Left lung (tissue), 10 donors: ENCODE results near the gene PLPP3. TPM values are rescaled to one million over a fixed set of nuclear protein-coding genes. Genes with fewer than 3 reads are reported as not detected.
A peak's percentile ranks its signal among the peaks of the same experiment; 100 is the strongest.

ENCODE experiments used
- ATAC-seq: fragments of 200-7000 bp; cut with Tn5 transposase; one replicate; pipeline ENCODE4 v1.9.1; 2020; ENCODE audit warnings: moderate library complexity
- DNase-seq, 4 donors: peaks; one replicate each; pipeline ENCODE4 v3.0.0-alpha.2; 2013 to 2020
- H3K27ac ChIP-seq, 2 donors: fragments of 200-600 bp; sonication (generic) in 1 of 2; one replicate each; pipeline versions ENCODE4 v1.5.0 to v1.8.0; 2020 to 2021
- H3K27me3 ChIP-seq, 2 donors: fragments of 200-600 bp; sonication (generic) in 1 of 2; one replicate each; pipeline versions ENCODE4 v1.5.0 to v1.8.0; 2020 to 2021
- H3K36me3 ChIP-seq, 2 donors: fragments of 200-600 bp; sonication (generic) in 1 of 2; one replicate each; pipeline versions ENCODE4 v1.5.0 to v1.8.0; 2020 to 2021
- H3K4me1 ChIP-seq, 2 donors: fragments of 200-600 bp; one replicate each; pipeline ENCODE4 v1.8.0; 2021
- H3K4me3 ChIP-seq, 2 donors: fragments of 200-600 bp; sonication (generic) in 1 of 2; one replicate each; pipeline versions ENCODE4 v1.5.0 to v1.8.0; 2020 to 2021; ENCODE audit warnings: mild to moderate bottlenecking in 1 of 2
- H3K9me3 ChIP-seq, 2 donors: fragments of 200-600 bp; sonication (generic) in 1 of 2; one replicate each; pipeline versions ENCODE4 v1.5.0 to v1.8.0; 2020 to 2021
- CTCF ChIP-seq, 2 donors: fragments of 200-600 bp; sonication (generic) in 1 of 2; IDR thresholded peaks; one replicate each; pipeline versions ENCODE4 v1.5.0 to v1.8.0; 2021; ENCODE audit warnings: antibody characterized with exemption in 2 of 2
- intact Hi-C, 2 donors: fragments of 100-400 bp; cut with DNase I; formaldehyde crosslinking; loops; one replicate each; pipeline versions ENCODE4 v1.11.2 to v1.14.2; 2022
- polyA plus RNA-seq, 6 donors: library from polyadenylated mRNA; unstranded; fragments of 120-200 nt; gene quantifications; one replicate each; pipeline ENCODE4 v1.2.1, GENCODE V29; 2013; ENCODE audit not compliant: insufficient read length in 6 of 6
- total RNA-seq, 2 donors: library from RNA; stranded (reverse); fragmentation: NEBNext Ultra II Directional; extraction: Animal tissue kit (Norgen Biotek cat#: 25700); gene quantifications; one replicate each; pipeline ENCODE4 v1.2.1, GENCODE V29; 2021
- donor health status: DM: no; HTN: yes; CAD: no.
- donor health status: DM: no; HTN: no; CAD: no.

Gene PLPP3
- total and polyA plus RNA-seq, 8 donors = 44.5 to 145 (median 115) TPM

- DNase-seq (peak in 3 of 4 donors; percentile 37 to 80 (median 63)), ATAC-seq (peak; percentile 46)
- intact Hi-C loops = loop anchor here in 1 of 2 donors (10.0 kb wide), 1 partner anchor 69 kb away; the partner anchor contains the start of gene PLPP3
- Histone ChIP-seq H3K4me3 (no peak overlapping the region), H3K9me3 (no peaks in the 10 kb centered on the region), H3K27me3 (no peaks in the 10 kb centered on the region), H3K36me3 (peaks cover 0 to 78% of the 10 kb centered on the region in 2 donors), H3K4me1 (peaks cover 4 to 80% of the 10 kb centered on the region in 2 donors), H3K27ac (peak overlapping the region; percentile 23 to 79)
- no peak for TF ChIP-seq CTCF (IDR thresholded peaks at IDR 0.05)
These were observed 73.3 kb downstream of the PLPP3 start for GRCh38 chr1:56505792-56506743.

DNA sequence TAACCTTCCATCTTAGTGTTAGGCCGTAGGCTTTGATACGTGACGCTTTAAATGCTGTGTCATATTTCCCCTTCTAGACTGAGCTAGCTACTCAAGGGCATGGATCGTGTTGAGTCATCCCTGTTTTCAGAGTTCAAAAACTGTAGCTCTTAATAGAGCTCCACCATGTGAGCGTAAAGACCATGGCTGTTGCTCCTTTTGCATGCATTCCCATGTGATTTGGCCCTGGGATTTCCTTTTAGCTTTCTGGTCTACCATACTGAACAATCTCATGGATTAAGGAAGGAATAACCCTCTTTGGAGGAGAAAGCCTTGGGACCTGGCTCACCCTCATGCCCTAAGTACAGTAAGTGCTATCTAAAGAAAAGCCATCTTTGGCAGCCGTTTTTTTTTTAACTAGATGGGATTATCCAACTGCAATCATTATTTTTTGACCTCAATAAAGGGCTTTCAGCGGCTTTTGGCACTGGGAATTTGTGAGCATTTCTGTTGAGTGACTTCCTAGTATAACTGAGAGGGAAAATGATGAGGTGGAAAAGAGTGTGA is 76.6 kb downstream of the PLPP3 start:
- Histone ChIP-seq H3K36me3 (peaks cover 0 to 61% of the 10 kb centered on the region in 2 donors), H3K9me3 (no peaks in the 10 kb centered on the region), H3K4me3 (no peak overlapping the region), H3K27me3 (no peaks in the 10 kb centered on the region), H3K27ac (peak overlapping the region in 1 of 2 donors; percentile 49), H3K4me1 (peaks cover 0 to 52% of the 10 kb centered on the region in 2 donors)
- intact Hi-C loops = loop anchor here in 1 of 2 donors (10.0 kb wide), 1 partner anchor 72 kb away; the partner anchor contains the start of gene PLPP3
- no peak for DNase-seq
- ATAC-seq = peak; percentile 55
- TF ChIP-seq CTCF (IDR thresholded peaks at IDR 0.05) = no peak

GRCh38 chr1:56501888-56502287 is 77.5 kb downstream of the PLPP3 start:
- intact Hi-C loops = loop anchor here in 1 of 2 donors (10.0 kb wide), 1 partner anchor 73 kb away; the partner anchor contains the start of gene PLPP3
- no peak for DNase-seq
- Histone ChIP-seq H3K9me3 (no peaks in the 10 kb centered on the region), H3K4me1 (peaks cover under 1 to 52% of the 10 kb centered on the region in 2 donors), H3K27me3 (no peaks in the 10 kb centered on the region), H3K36me3 (peaks cover 0 to 53% of the 10 kb centered on the region in 2 donors), H3K4me3 (no peak overlapping the region), H3K27ac (peak overlapping the region in 1 of 2 donors; percentile 44)
- peak; percentile 15 for ATAC-seq
- no peak for TF ChIP-seq CTCF (IDR thresholded peaks at IDR 0.05)

DNA sequence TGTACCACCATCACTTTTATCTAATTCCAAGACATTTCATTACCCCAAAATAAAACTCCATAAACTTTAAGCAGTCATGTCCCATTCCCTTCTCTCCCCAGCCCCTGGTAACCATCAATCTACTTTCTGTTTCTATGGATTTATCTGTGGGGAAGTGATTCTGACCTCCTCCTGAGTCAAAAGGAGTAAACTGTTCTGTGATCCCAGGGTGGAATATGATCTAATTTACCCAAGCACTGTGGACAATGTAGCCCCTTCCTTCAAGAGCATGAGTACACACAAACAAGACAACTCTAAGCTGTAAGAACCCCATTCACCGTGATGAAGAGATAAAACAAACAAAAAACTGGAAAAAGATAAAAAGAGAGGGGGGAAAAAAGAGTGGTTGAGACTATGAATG is 77.9 kb downstream of the PLPP3 start:
- H3K9me3 ChIP-seq = no peaks in the 10 kb centered on the region
- intact Hi-C loops = loop anchor here in 1 of 2 donors (10.0 kb wide), 1 partner anchor 73 kb away; the partner anchor contains the start of gene PLPP3
- peaks cover 5 to 52% of the 10 kb centered on the region in 2 donors for H3K4me1 ChIP-seq
- peaks cover 0 to 52% of the 10 kb centered on the region in 2 donors for H3K36me3 ChIP-seq
- H3K4me3 ChIP-seq = no peak overlapping the region
- TF ChIP-seq CTCF (IDR thresholded peaks at IDR 0.05) = no peak
- ATAC-seq (no peak), DNase-seq (no peak)
- peak overlapping the region in 1 of 2 donors; percentile 44 for H3K27ac ChIP-seq
- no peaks in the 10 kb centered on the region for H3K27me3 ChIP-seq
